K562 (cell line): Measurements from ENCODE around the gene SERPINH1. TPM values are rescaled to one million over a fixed set of nuclear protein-coding genes. Genes with fewer than 3 reads are reported as not detected.

Source experiments
- CTCF ChIP-seq, 3 experiments: IDR thresholded peaks in 2 of 3; conservative IDR thresholded peaks in 1 of 3; 2 replicates each; pipeline ENCODE4 v1.5.1; 2011 to 2012; ENCODE audit warnings: low read length in 3 of 3, mild to moderate bottlenecking in 3 of 3, control low read depth in 2 of 3, improper control_type of control experiment in 1 of 3, inconsistent platforms in 1 of 3, low read depth in 1 of 3, mixed read lengths in 1 of 3, moderate library complexity in 1 of 3; ENCODE audit not compliant: insufficient read depth in 2 of 3
- ESRRB ChIP-seq: fragments of 250-450 bp; sonication (Bioruptor Pico); IDR thresholded peaks from 2 replicates; pipeline ENCODE4 v1.5.0; 2020; ENCODE audit warnings: mild to moderate bottlenecking, moderate library complexity, borderline replicate concordance
- FOSL1 ChIP-seq: fragments of 200-800 bp; sonication (Bioruptor generic); conservative IDR thresholded peaks from 2 replicates; pipeline ENCODE4 v1.6.1; 2016; ENCODE audit warnings: missing genetic modification characterization, missing compliant biosample characterization
- KDM1A ChIP-seq, 2 experiments: fragments of 450-650 bp; IDR thresholded peaks; 2 replicates each; pipeline ENCODE4 v1.6.1; 2016; ENCODE audit warnings: mild to moderate bottlenecking in 2 of 2
- MED1 ChIP-seq: sonication (generic); formaldehyde crosslinking; IDR thresholded peaks from 2 replicates; pipeline ENCODE4 v1.8.1; 2023; ENCODE audit warnings: missing genetic modification reagents, borderline replicate concordance
- NBN ChIP-seq: fragments of 450-650 bp; IDR thresholded peaks from 2 replicates; pipeline ENCODE4 v1.6.1; 2016; ENCODE audit warnings: low read depth, mild to moderate bottlenecking
- PURB ChIP-seq: sonication (generic); formaldehyde crosslinking; IDR thresholded peaks from 2 replicates; pipeline ENCODE4 v1.9.0; 2021; ENCODE audit warnings: low read depth, mild to moderate bottlenecking, missing genetic modification reagents
- TFAP4 ChIP-seq: sonication (generic); formaldehyde crosslinking; IDR thresholded peaks from 2 replicates; pipeline ENCODE4 v1.8.0; 2022; ENCODE audit warnings: missing genetic modification reagents, mild to moderate bottlenecking, moderate library complexity, borderline replicate concordance
- ZBTB40 ChIP-seq, 2 experiments: fragments of 450-650 bp in 1 of 2; sonication (generic) in 1 of 2; formaldehyde crosslinking in 1 of 2; IDR thresholded peaks; 2 replicates each; pipeline versions ENCODE4 v1.7.1 to v1.9.0; 2016 to 2022; ENCODE audit warnings: inconsistent platforms in 1 of 2, mild to moderate bottlenecking in 1 of 2, missing genetic modification reagents in 1 of 2
- ZNF239 ChIP-seq: fragments of 250-450 bp; sonication (Bioruptor Pico); IDR thresholded peaks from 2 replicates; pipeline ENCODE4 v1.4.0; 2020; ENCODE audit warnings: mild to moderate bottlenecking
- polyA plus RNA-seq, 8 experiments: library from polyadenylated mRNA; depleted of rRNA in 4 of 8; stranded (reverse) in 5 of 8; unstranded in 3 of 8; fragments of >200 nt; fragmentation: Nextera tagmentation in 2 of 8; fragmentation: Illumina TruSeq in 1 of 8; extraction: Ambion mirVana in 2 of 8; extraction: Trizol in 1 of 8; gene quantifications; 2 replicates each; pipeline versions ENCODE4 v1.2.1 to v1.2.3, GENCODE V29; 2011 to 2014; ENCODE audit warnings: inconsistent platforms in 1 of 8, missing spikeins in 1 of 8
- total RNA-seq, 7 experiments: library from RNA; depleted of rRNA in 6 of 7; stranded (reverse); fragments of >200 nt in 6 of 7; fragmentation: Illumina TruSeq in 2 of 7; extraction: Trizol in 2 of 7; gene quantifications; 2 replicates each; pipeline versions ENCODE4 v1.2.1 to v1.2.3, GENCODE V29; 2011 to 2021; ENCODE audit warnings: low replicate concordance in 1 of 7
- TF ChIP-seq, protein P1 (sequence below): sonication (generic); formaldehyde crosslinking; IDR thresholded peaks from 2 replicates; pipeline ENCODE4 v1.8.1; 2023; ENCODE audit warnings: mild to moderate bottlenecking, missing genetic modification reagents

Gene SERPINH1
- total and polyA plus RNA-seq, 9 of the 15 experiments (the other 6 are each of a cell fraction or from before 2014, with no cell fraction given): 2.8 to 106 (median 67.9) TPM

DNA sequence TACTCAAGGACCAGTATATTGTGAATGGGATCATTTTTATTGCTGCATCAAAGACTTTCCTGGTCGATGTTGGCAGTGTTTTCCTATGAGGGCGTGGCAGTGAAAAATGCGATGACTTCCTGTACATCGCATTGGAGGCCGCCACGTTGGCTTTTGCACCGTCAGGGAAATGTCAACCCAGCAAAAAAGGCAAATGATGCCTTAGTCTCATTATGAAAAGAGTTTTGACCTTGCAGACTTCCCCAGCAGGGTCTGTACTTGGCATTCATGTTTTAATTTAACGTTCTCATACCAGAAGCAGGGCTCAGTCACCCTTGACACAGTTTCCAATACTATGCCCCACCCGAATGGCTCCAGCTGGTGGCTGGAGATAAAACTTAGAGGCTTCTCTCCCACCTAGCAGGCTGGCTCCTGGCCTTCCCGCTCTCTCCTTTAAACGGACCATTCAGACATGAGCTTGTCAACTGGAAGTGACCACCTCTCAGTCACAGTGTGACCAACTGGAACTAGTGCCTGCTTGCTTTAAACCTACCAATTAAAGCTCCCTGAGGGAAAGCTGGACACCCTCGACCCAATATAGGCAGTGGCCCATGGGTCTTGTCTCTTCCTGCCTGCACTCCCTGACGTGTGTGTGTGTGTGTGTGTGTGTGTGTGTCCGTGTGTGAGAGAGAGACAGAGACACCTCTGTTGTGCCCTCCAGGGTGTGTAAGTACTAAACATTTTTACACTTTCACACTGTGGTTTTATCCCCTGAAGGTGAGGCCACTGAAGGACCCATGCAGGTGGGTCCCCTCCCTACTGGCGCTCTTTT is 27.6 kb upstream of the SERPINH1 start (continued):
- TF ChIP-seq, protein P1, sequence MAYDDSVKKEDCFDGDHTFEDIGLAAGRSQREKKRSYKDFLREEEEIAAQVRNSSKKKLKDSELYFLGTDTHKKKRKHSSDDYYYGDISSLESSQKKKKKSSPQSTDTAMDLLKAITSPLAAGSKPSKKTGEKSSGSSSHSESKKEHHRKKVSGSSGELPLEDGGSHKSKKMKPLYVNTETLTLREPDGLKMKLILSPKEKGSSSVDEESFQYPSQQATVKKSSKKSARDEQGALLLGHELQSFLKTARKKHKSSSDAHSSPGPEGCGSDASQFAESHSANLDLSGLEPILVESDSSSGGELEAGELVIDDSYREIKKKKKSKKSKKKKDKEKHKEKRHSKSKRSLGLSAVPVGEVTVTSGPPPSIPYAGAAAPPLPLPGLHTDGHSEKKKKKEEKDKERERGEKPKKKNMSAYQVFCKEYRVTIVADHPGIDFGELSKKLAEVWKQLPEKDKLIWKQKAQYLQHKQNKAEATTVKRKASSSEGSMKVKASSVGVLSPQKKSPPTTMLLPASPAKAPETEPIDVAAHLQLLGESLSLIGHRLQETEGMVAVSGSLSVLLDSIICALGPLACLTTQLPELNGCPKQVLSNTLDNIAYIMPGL (CRISPR knock-in tag): no peak
- TF ChIP-seq KDM1A (IDR thresholded peaks at IDR 0.05) (peak in 1 of 2 experiments; percentile 52; a peak in 1 of 4 replicates), FOSL1 (tag) (peak; percentile 47), ZBTB40 (IDR thresholded peaks at IDR 0.05) (no peak), ZBTB40 (CRISPR knock-in tag; IDR thresholded peaks at IDR 0.05) (no peak), CTCF (IDR thresholded peaks at IDR 0.05 in 2 of 3, conservative IDR thresholded peaks at IDR 0.05 in 1 of 3; ENCODE audit: insufficient read depth in 2 of 3, low read depth in 1 of 3, low read length in 3 of 3) (0 out of 6 replicates have a peak, but pooled peaks of 1 of the 3 experiments have one; percentile 2), ESRRB (CRISPR knock-in tag) (no peak), ZNF239 (peak; percentile 9; the same call in 1 of the 2 replicates), NBN (peak; percentile 86), MED1 (no peak), TFAP4 (CRISPR knock-in tag) (peak; percentile 98), PURB (CRISPR knock-in tag) (no peak)
